Heart left ventricle (tissue), 16 donors: ENCODE measurements around the gene NHSL2. TPM values are rescaled to one million over a fixed set of nuclear protein-coding genes. Genes with fewer than 3 reads are reported as not detected.

Experiments used
- ATAC-seq, 4 donors: fragments of 200-7000 bp; cut with Tn5 transposase; one replicate each; pipeline ENCODE4 v1.9.1; 2020 to 2022; ENCODE audit warnings: moderate library complexity in 4 of 4, mild to moderate bottlenecking in 3 of 4, moderate number of reproducible peaks in 1 of 4
- DNase-seq, 5 donors: peaks; one replicate each; pipeline ENCODE4 v3.0.0-alpha.2; 2020
- H3K27ac ChIP-seq, 12 donors: fragments of 200-600 bp; sonication (generic) in 4 of 12; one replicate each; pipeline versions ENCODE4 v1.5.0 to v1.8.0; 2016 to 2022; ENCODE audit warnings: mild to moderate bottlenecking in 2 of 12
- H3K27me3 ChIP-seq, 9 donors: fragments of 200-600 bp; sonication (generic) in 2 of 9; one replicate each; pipeline versions ENCODE4 v1.5.1 to v1.8.0; 2016 to 2022; ENCODE audit warnings: mild to moderate bottlenecking in 3 of 9
- H3K36me3 ChIP-seq, 9 donors: fragments of 200-600 bp; sonication (generic) in 2 of 9; one replicate each; pipeline versions ENCODE4 v1.5.0 to v1.8.0; 2018 to 2022; ENCODE audit warnings: mild to moderate bottlenecking in 2 of 9
- H3K4me1 ChIP-seq, 12 donors: fragments of 200-600 bp; sonication (generic) in 4 of 12; one replicate each; pipeline versions ENCODE4 v1.5.0 to v1.8.0; 2016 to 2022; ENCODE audit warnings: mild to moderate bottlenecking in 3 of 12
- H3K4me3 ChIP-seq, 12 donors: fragments of 200-600 bp; sonication (generic) in 4 of 12; one replicate each; pipeline versions ENCODE4 v1.5.0 to v1.8.0; 2017 to 2022; ENCODE audit warnings: mild to moderate bottlenecking in 9 of 12, moderate library complexity in 4 of 12
- H3K9me3 ChIP-seq, 12 donors: fragments of 200-600 bp; sonication (generic) in 4 of 12; one replicate each; pipeline versions ENCODE4 v1.5.0 to v1.8.0; 2016 to 2022; ENCODE audit warnings: mild to moderate bottlenecking in 1 of 12
- POLR2A ChIP-seq, 2 donors: fragments of 450-650 bp; IDR thresholded peaks; one replicate each; pipeline ENCODE4 v1.6.1; 2017; ENCODE audit warnings: antibody characterized with exemption in 2 of 2, mild to moderate bottlenecking in 2 of 2, moderate library complexity in 2 of 2
- WGBS, 4 donors: extraction: QIAGEN DNeasy Blood & Tissue Kit in 2 of 4; methylation state at CpG; one replicate each; pipeline versions ENCODE4 v1.1.5 to v1.1.7; 2013 to 2018; 5-methylcytosine and 5-hydroxymethylcytosine counted together
- intact Hi-C, 10 donors: fragments of 100-400 bp; cut with DNase I; formaldehyde crosslinking; loops; one replicate each; pipeline versions ENCODE4 v1.11.1 to v1.14.2; 2022
- polyA plus RNA-seq, 2 donors: library from polyadenylated mRNA; stranded (reverse); fragments of 200-250 nt; gene quantifications; one replicate each; pipeline ENCODE4 v1.2.3, GENCODE V29; 2013
- total RNA-seq, 9 donors: library from RNA; depleted of rRNA in 2 of 9; stranded (reverse); fragments of >200 nt in 2 of 9; fragmentation: NEBNext Ultra II Directional in 3 of 9; extraction: Animal tissue kit (Norgen Biotek cat#: 25700) in 3 of 9; gene quantifications; one replicate each; pipeline versions ENCODE4 v1.1.0 to v1.2.4, GENCODE V29; 2016 to 2023
- TF ChIP-seq, protein P1 (sequence below), 12 donors: fragments of 200-600 bp; sonication (generic) in 4 of 12; IDR thresholded peaks; one replicate each; pipeline versions ENCODE4 v1.5.0 to v1.8.0; 2018 to 2022; ENCODE audit warnings: antibody characterized with exemption in 12 of 12, mild to moderate bottlenecking in 5 of 12
- donor health status: ischemic (EF 13 %, LVEDD 7.1; RV severe dilation, severe dysfunction).
- donor health status: healthy with polysubstance abuse.
- donor health status: DM: no; HTN: yes; CAD: no.
- donor health status: DM: no; HTN: no; CAD: no.
- donor health status: ischemic (EF 25% LVEDD 6.9; RV normal size, moderate dysfunction).
- donor health status: ischemic (EF 25% LVEDD 5.7; RV mildly dilated, moderate dysfunction).
- donor health status: healthy.
- donor health status: DM: yes; HTN: yes; CAD: no.
- donor health status: ischemic (EF 35%, LVEDD 5.7; RV mildly dilated, moderate dysfunction).
- donor health status: nonischemic (EF 11% LVEDD 7.7; RV severe dilation, severe dysfunction).
- donor health status: DM: yes; HTN: yes; CAD: no.
- donor health status: PGD.
- donor health status: ischemic (EF 29% LVEDD 5.4; RV normal size, mild dysfunction).
- donor health status: nonischemic (EF 23%, LVEDD 6.1; RV moderate dilation, normal function).

The NHSL2 gene
- total and polyA plus RNA-seq, 11 donors = 1.8 to 14.0 (median 5.8) TPM

DNA sequence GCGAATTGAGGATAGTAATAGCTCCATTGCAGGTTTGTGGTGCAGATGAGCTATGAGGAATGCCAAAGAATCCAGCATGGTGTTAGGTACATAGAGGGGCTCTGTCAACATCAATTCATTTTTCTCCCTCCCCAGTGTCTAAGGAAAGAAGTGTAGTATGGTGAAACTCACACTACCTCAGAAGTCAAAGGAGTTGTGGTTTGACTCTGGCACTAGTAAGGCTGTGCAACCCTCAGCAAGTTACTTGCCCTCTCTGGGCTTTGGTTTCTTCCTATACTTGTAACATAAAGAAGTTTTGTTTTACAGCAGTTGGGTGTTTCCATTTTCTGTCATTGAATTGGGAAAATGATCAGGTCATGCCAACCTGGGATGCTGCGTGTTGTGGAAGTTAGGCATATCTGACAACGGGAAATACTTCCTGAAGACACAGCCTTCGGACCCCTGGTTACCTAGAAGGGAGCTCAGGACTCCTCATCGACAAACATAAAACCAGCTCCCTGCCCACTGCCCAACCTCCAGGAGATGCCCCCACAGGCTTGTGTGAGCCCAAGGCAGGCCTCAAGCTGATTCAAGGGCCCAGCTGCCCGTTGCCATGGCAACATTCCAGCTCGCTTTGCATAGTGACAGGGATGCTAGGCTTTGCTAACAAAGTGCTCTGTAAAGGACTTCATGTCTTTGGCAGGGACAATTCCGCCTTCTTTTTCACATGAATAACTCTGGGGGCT lies 149.7 kb downstream of the NHSL2 start:
- peaks cover 0 to 35% (median 0%) of the 10 kb centered on the region in 12 donors for H3K4me1 ChIP-seq
- no peaks in the 10 kb centered on the region for H3K9me3 ChIP-seq
- ATAC-seq (no peak), DNase-seq (no peak)
- no peaks in the 10 kb centered on the region for H3K36me3 ChIP-seq
- peaks cover 0 to 54% (median 0%) of the 10 kb centered on the region in 9 donors for H3K27me3 ChIP-seq
- TF ChIP-seq POLR2A (IDR thresholded peaks at IDR 0.05) = no peak
- TF ChIP-seq, protein P1, sequence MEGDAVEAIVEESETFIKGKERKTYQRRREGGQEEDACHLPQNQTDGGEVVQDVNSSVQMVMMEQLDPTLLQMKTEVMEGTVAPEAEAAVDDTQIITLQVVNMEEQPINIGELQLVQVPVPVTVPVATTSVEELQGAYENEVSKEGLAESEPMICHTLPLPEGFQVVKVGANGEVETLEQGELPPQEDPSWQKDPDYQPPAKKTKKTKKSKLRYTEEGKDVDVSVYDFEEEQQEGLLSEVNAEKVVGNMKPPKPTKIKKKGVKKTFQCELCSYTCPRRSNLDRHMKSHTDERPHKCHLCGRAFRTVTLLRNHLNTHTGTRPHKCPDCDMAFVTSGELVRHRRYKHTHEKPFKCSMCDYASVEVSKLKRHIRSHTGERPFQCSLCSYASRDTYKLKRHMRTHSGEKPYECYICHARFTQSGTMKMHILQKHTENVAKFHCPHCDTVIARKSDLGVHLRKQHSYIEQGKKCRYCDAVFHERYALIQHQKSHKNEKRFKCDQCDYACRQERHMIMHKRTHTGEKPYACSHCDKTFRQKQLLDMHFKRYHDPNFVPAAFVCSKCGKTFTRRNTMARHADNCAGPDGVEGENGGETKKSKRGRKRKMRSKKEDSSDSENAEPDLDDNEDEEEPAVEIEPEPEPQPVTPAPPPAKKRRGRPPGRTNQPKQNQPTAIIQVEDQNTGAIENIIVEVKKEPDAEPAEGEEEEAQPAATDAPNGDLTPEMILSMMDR (IDR thresholded peaks at IDR 0.05) = no peak
- H3K4me3 ChIP-seq = no peak overlapping the region
- no peak overlapping the region for H3K27ac ChIP-seq
- intact Hi-C loops = no loop called here
- WGBS, 4 donors = 60 to 73% (median 68%) methylated on average over 8 of the region's 8 CpGs

- Histone ChIP-seq H3K36me3 (no peaks in the 10 kb centered on the region), H3K27me3 (peaks cover 0 to 54% (median 0%) of the 10 kb centered on the region in 9 donors), H3K27ac (no peak overlapping the region), H3K4me1 (peaks cover 0 to 35% (median 0%) of the 10 kb centered on the region in 12 donors), H3K9me3 (no peaks in the 10 kb centered on the region), H3K4me3 (no peak overlapping the region)
- ATAC-seq (no peak), DNase-seq (no peak)
- WGBS, 4 donors = 43 to 58% (median 48%) methylated on average over 5 of the region's 5 CpGs
- no peak for TF ChIP-seq POLR2A (IDR thresholded peaks at IDR 0.05)
- intact Hi-C loops = no loop called here
Measured at GRCh38 chrX:72060921-72061490, 150.4 kb downstream of the NHSL2 start.

DNA sequence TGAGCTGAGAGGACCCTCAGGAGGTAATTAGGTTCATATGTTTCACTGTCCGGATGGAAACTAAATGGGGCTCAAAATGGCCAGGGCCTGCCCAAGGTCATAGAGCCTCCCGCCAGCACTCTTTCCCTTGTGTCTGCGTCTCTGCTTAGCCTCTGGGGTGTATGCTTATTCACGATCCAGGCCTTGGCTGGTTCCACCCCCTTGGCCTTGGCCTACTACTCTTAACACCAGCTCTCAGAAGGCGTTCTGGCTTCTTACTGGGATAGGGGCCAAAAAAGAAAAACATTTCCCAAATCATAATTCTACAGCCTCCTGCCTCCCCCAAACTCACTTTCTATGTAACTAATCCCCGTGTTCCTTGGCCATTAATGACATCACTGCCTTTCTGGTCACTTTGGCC lies 152.3 kb downstream of the NHSL2 start:
- Histone ChIP-seq H3K4me3 (no peak overlapping the region), H3K9me3 (no peaks in the 10 kb centered on the region), H3K27ac (peak overlapping the region in 4 of 12 donors; percentile 23 to 74 (median 46)), H3K27me3 (peaks cover 0 to 64% (median 0%) of the 10 kb centered on the region in 9 donors), H3K36me3 (no peaks in the 10 kb centered on the region), H3K4me1 (peaks cover 0 to 28% (median 0%) of the 10 kb centered on the region in 12 donors)
- TF ChIP-seq, protein P1 (IDR thresholded peaks at IDR 0.05) = no peak
- TF ChIP-seq POLR2A (IDR thresholded peaks at IDR 0.05) = no peak
- peak; percentile 26 to 76 (median 75) for ATAC-seq
- intact Hi-C loops = no loop called here
- 46 to 70% (median 56%) methylated on average over 6 of the region's 6 CpGs for WGBS, 4 donors
- peak in 3 of 5 donors; percentile 22 to 57 (median 44) for DNase-seq

GRCh38 chrX:72069350-72070160 lies 158.9 kb downstream of the NHSL2 start:
- TF ChIP-seq, protein P1 (IDR thresholded peaks at IDR 0.05) = no peak
- no peak for TF ChIP-seq POLR2A (IDR thresholded peaks at IDR 0.05)
- H3K4me1 ChIP-seq = peaks cover 0 to 5% (median 0%) of the 10 kb centered on the region in 12 donors
- intact Hi-C loops = no loop called here
- WGBS, 4 donors = 38 to 57% (median 47%) methylated on average over 13 to 16 of the region's 16 CpGs
- H3K36me3 ChIP-seq = no peaks in the 10 kb centered on the region
- H3K27me3 ChIP-seq = peaks cover 0 to 70% (median 0%) of the 10 kb centered on the region in 9 donors
- H3K9me3 ChIP-seq = no peaks in the 10 kb centered on the region
- DNase-seq (no peak), ATAC-seq (peak in 1 of 4 donors; percentile 11)
- H3K4me3 ChIP-seq = peak overlapping the region in 4 of 12 donors; percentile 10 to 24 (median 16)
- peak overlapping the region in 1 of 12 donors; percentile 38 for H3K27ac ChIP-seq
